Fibroblast of villous mesenchyme (primary cell): ENCODE data around the gene IL21. TPM values are rescaled to one million over a fixed set of nuclear protein-coding genes. Genes with fewer than 3 reads are reported as not detected.

Experiments used
- DNase-seq: peaks from one replicate; pipeline ENCODE4 v3.0.0-alpha.2; 2010; ENCODE audit warnings: low read depth
- H3K4me3 ChIP-seq: 2 replicates; pipeline ENCODE4 v1.5.1; 2011; ENCODE audit warnings: low read depth, mild to moderate bottlenecking, low read length
- total RNA-seq: library from RNA; depleted of rRNA; stranded (reverse); fragments of >200 nt; gene quantifications from 2 replicates; pipeline ENCODE4 v1.2.3, GENCODE V29; 2012
- TF ChIP-seq, protein P1 (sequence below): IDR thresholded peaks from 2 replicates; pipeline ENCODE4 v1.5.1; 2012; ENCODE audit warnings: low read depth, mild to moderate bottlenecking, low read length; ENCODE audit not compliant: insufficient read depth

Gene IL21
- total RNA-seq, 1 donor, result not detected

DNA sequence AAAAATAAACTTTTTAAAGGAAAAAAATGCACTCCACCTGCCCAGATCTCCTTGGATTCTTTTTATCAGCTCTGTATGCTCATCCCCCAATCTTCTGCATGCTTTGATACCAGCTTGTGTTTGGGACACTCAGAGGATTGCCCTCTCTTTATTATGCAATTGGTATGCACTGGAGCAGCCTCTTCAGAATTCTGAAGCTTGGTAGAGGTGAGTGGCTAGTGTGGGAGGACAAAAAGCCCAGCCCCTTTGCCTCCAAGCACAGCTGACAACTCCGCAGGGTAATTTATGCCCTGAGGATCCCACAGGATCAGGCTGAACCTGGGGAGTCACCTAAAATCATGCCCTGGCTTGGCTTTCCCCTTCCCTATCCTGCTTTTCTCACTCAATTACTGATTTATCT, 16.7 kb downstream of the IL21 start:
- no peak for DNase-seq
- TF ChIP-seq, protein P1, sequence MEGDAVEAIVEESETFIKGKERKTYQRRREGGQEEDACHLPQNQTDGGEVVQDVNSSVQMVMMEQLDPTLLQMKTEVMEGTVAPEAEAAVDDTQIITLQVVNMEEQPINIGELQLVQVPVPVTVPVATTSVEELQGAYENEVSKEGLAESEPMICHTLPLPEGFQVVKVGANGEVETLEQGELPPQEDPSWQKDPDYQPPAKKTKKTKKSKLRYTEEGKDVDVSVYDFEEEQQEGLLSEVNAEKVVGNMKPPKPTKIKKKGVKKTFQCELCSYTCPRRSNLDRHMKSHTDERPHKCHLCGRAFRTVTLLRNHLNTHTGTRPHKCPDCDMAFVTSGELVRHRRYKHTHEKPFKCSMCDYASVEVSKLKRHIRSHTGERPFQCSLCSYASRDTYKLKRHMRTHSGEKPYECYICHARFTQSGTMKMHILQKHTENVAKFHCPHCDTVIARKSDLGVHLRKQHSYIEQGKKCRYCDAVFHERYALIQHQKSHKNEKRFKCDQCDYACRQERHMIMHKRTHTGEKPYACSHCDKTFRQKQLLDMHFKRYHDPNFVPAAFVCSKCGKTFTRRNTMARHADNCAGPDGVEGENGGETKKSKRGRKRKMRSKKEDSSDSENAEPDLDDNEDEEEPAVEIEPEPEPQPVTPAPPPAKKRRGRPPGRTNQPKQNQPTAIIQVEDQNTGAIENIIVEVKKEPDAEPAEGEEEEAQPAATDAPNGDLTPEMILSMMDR, result no peak
- H3K4me3 ChIP-seq, result no peak overlapping the region

DNA sequence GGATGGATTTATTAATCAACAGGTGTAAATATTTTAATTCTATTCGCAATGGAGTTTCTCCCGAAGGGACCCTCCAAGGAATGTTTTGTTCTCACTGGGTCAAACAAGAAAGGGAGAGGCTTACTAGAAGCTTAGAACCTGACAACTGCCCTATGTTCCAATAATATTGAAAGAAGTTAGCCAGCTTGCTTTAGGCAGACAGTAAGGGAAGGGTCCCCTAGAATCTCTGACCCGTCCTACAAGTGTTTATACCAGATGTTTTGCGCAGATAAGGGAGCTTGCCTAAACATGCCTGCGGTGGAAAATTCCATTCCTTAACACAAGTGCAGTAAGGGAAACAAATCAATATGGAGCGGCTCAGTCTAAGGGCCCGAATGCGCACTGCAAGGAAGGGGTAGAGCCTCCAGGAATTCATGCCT, 17.7 kb downstream of the IL21 start:
- no peak overlapping the region for H3K4me3 ChIP-seq
- peak; percentile 66 for DNase-seq
- TF ChIP-seq, protein P1, result no peak

DNA sequence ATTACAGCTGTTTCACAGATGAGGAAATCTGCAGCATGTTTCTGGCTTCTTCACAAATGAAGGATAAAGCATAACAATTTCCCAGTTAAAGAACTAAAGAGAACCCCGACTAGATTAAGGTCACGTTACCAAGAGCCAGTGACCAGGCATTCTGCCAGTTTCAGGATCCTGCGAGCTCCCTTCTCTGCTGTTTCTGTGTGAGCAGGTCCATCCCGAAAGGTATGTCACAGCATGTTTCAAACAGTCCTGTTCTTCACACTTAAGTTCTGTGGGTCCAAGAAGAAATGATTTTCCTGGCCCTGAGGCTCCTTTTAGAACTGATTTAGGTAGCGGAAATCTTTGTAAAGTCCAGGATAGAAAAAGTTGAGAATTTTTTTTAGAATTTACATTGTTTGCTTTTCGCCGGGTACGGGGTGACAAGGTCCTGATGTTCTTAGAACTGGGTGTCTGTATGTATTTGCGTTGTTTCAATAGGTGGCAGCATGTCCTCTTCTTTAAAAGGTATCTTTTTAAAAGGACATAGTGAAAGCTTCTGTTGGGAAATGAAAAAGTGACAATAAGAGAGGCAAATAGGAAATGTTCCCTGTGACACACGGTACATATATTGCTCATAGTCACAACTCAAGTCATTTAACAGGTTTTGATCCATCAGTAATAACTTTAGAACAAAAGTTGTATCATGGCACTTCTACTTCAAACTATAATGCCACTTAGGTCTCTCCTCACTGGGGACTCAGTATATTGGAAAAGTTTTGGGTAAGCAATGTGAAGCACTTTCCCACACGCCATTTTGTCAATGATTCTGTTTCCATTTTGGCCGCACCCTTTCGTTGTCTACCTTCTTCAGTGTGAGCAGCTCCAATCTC, 18.4 kb downstream of the IL21 start:
- peak; percentile 62 for DNase-seq
- TF ChIP-seq, protein P1, result peak; percentile 42
- peak overlapping the region; percentile 10 for H3K4me3 ChIP-seq

DNA sequence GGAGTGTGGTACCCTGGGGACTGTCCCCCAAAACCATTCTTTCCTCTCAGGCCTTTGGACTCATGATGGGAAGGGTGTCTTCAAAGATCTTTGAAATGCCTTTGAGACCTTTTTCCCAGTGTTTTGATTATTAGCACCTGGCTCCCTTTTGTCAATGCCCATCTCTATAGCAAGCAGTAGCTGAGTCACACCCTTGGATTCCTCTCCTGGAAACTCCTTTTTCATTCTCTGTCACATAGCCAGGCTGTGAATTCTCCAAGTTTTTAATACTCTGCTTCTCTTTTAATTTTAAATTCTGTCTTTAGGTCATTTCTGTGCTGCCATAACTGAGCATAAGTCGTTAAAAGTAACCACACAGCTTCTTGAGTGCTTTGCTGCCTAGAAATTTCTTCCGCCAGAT, 29.7 kb downstream of the IL21 start:
- H3K4me3 ChIP-seq, result no peak overlapping the region
- no peak for DNase-seq
- TF ChIP-seq, protein P1, result no peak

GRCh38 chr4:122588453-122589238, 32.2 kb downstream of the IL21 start:
- DNase-seq, result peak; percentile 70
- no peak overlapping the region for H3K4me3 ChIP-seq
- TF ChIP-seq, protein P1, result no peak

DNA sequence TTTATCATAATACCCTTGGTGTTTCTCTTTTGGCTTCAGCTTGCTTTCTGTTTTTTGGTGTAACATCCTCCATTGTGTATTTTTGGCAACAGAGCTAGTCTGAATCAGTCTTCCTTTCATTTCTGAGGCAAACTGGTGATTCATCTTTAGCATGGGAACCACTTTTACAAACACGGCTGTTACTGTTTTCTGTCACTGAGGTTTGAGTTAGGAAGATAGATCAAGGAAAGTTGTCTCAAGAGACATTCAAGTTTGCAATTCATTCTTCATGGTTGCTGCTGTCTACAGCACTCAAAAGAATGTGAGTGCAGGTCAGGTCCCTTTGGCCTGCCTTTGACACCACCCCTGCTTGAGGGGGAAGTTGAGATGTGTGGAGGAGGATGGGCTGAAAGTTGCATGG, 36.3 kb downstream of the IL21 start:
- H3K4me3 ChIP-seq, result no peak overlapping the region
- DNase-seq, result peak; percentile 85

More for the DNA sequence above, 36.3 kb downstream of the IL21 start:
- TF ChIP-seq, protein P1, result no peak
